Stimulated activated CD4-positive, alpha-beta T cell treated with anti-CD3 and anti-CD28 coated beads, TNF-alpha, amount 100 ng/mL, for 48 hours (primary cell): Measurements from ENCODE around the gene PEX12.
"Not testable (repeated sequence)": the region's sequence is repeated elsewhere in the genome, so short reads cannot be mapped to it uniquely, and the experiment has no call there.

Experiments
- DNase-seq, 3 donors: peaks; one replicate each; pipeline ENCODE4 v3.0.0-alpha.2; 2020; ENCODE audit warnings: low read depth in 3 of 3

The PEX12 gene

GRCh38 chr17:35537601-35538141 lies 40.7 kb downstream of the PEX12 start, which contains the start of gene SLFN12L:
TSS of gene SLFN12L (minus strand) at chr17:35537678. CDS start at chr17:35522364, 15,314 bp downstream.
- no peak for DNase-seq

GRCh38 chr17:35536664-35537171 lies 41.7 kb downstream of the PEX12 start:
- DNase-seq, result no peak

GRCh38 chr17:35535406-35535805 lies 43.0 kb downstream of the PEX12 start:
- not testable (repeated sequence) for DNase-seq

GRCh38 chr17:35534576-35535093 lies 43.7 kb downstream of the PEX12 start:
- no peak for DNase-seq

GRCh38 chr17:35531160-35531559 lies 47.2 kb downstream of the PEX12 start:
- DNase-seq, result no peak

GRCh38 chr17:35529866-35530265 lies 48.5 kb downstream of the PEX12 start:
- no peak for DNase-seq

GRCh38 chr17:35529326-35529725 lies 49.0 kb downstream of the PEX12 start:
- DNase-seq, result not testable (repeated sequence)
